Measurements from ENCODE around the gene USP17L27. TPM values are rescaled to one million over a fixed set of nuclear protein-coding genes. Genes with fewer than 3 reads are reported as not detected.
"Not testable (repeated sequence)": the region's sequence is repeated elsewhere in the genome, so short reads cannot be mapped to it uniquely, and the experiment has no call there.

USP17L27 gene, protein sequence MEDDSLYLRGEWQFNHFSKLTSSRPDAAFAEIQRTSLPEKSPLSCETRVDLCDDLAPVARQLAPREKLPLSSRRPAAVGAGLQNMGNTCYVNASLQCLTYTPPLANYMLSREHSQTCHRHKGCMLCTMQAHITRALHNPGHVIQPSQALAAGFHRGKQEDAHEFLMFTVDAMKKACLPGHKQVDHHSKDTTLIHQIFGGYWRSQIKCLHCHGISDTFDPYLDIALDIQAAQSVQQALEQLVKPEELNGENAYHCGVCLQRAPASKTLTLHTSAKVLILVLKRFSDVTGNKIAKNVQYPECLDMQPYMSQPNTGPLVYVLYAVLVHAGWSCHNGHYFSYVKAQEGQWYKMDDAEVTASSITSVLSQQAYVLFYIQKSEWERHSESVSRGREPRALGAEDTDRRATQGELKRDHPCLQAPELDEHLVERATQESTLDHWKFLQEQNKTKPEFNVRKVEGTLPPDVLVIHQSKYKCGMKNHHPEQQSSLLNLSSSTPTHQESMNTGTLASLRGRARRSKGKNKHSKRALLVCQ
- not detected for total RNA-seq
- long read RNA-seq: 0 reads

DNA sequence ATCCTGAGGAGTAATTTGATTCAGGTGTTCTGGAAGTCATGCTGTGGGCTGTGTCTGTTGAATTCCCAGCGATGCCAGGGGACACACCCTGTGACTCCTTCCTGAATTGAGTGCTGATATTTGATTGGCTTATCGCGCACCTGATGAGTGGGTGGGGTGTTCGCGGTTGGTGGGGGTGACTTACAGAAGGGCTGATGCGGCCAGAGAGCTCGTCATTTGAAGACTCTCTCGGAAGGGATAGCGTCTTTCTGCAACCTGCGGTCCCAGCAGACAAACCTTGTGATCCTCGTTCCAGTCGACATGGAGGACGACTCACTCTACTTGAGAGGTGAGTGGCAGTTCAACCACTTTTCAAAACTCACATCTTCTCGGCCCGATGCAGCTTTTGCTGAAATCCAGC, at the start of gene USP17L27:
USP17L27 (plus strand) TSS at position 301 of the 400 bp plus-strand sequence; CDS start at position 301, 0 bp downstream.
- H3K27ac ChIP-seq; H3K9me3 ChIP-seq; H3K4me3 ChIP-seq; H3K27me3 ChIP-seq (ENCODE audit: low read depth); DNase-seq; ATAC-seq; H3K36me3 ChIP-seq; H3K4me1 ChIP-seq; intact Hi-C loops (cut with DNase I): not testable (repeated sequence)

GRCh38 chr4:9324191-9324590, 19.8 kb upstream of the USP17L27 start:
- intact Hi-C loops (cut with DNase I); H3K36me3 ChIP-seq: not testable (repeated sequence)

GRCh38 chr4:9324865-9325264, 19.1 kb upstream of the USP17L27 start, which contains the start of gene USP17L24:
USP17L24 (plus strand) TSS chr4:9325165; CDS start chr4:9325165, 0 bp downstream.
- ATAC-seq; DNase-seq; H3K9me3 ChIP-seq; H3K27ac ChIP-seq; H3K36me3 ChIP-seq; H3K27me3 ChIP-seq (ENCODE audit: low read depth); H3K4me3 ChIP-seq; H3K4me1 ChIP-seq; intact Hi-C loops (cut with DNase I): not testable (repeated sequence)

More at GRCh38 chr4:9324191-9324590, 19.8 kb upstream of the USP17L27 start:
- H3K4me3 ChIP-seq; H3K9me3 ChIP-seq; H3K27me3 ChIP-seq (ENCODE audit: low read depth); H3K4me1 ChIP-seq; ATAC-seq; H3K27ac ChIP-seq; DNase-seq: not testable (repeated sequence)

- intact Hi-C loops (cut with DNase I); H3K9me3 ChIP-seq; ATAC-seq; H3K4me1 ChIP-seq; DNase-seq; H3K27me3 ChIP-seq (ENCODE audit: low read depth); H3K27ac ChIP-seq; H3K4me3 ChIP-seq; H3K36me3 ChIP-seq: not testable (repeated sequence)
Observed at GRCh38 chr4:9329611-9330010, 14.3 kb upstream of the USP17L27 start, which contains the start of gene USP17L25. USP17L25 (plus strand) TSS chr4:9329911; CDS start chr4:9329911, 0 bp downstream.

GRCh38 chr4:9334358-9334757, 9.6 kb upstream of the USP17L27 start, which contains the start of gene USP17L26:
USP17L26 (plus strand) TSS chr4:9334658; CDS start chr4:9334658, 0 bp downstream.
- H3K4me1 ChIP-seq; H3K9me3 ChIP-seq; H3K27ac ChIP-seq; intact Hi-C loops (cut with DNase I); H3K4me3 ChIP-seq; H3K27me3 ChIP-seq (ENCODE audit: low read depth); ATAC-seq; H3K36me3 ChIP-seq; DNase-seq: not testable (repeated sequence)

GRCh38 chr4:9339103-9339502, 4.8 kb upstream of the USP17L27 start, which contains the start of gene USP17L5:
USP17L5 (plus strand) TSS chr4:9339403; CDS start chr4:9339403, 0 bp downstream.
- H3K27me3 ChIP-seq (ENCODE audit: low read depth); H3K9me3 ChIP-seq; H3K4me1 ChIP-seq; ATAC-seq; DNase-seq; H3K4me3 ChIP-seq; intact Hi-C loops (cut with DNase I); H3K36me3 ChIP-seq; H3K27ac ChIP-seq: not testable (repeated sequence)

DNA sequence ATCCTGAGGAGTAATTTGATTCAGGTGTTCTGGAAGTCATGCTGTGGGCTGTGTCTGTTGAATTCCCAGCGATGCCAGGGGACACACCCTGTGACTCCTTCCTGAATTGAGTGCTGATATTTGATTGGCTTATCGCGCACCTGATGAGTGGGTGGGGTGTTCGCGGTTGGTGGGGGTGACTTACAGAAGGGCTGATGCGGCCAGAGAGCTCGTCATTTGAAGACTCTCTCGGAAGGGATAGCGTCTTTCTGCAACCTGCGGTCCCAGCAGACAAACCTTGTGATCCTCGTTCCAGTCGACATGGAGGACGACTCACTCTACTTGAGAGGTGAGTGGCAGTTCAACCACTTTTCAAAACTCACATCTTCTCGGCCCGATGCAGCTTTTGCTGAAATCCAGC, 4.6 kb downstream of the USP17L27 start, which contains the start of gene USP17L28:
USP17L28 (plus strand) TSS at position 301 of the 400 bp plus-strand sequence; CDS start at position 301, 0 bp downstream.
- H3K36me3 ChIP-seq; ATAC-seq; DNase-seq; H3K27ac ChIP-seq; H3K4me3 ChIP-seq; intact Hi-C loops (cut with DNase I); H3K4me1 ChIP-seq; H3K9me3 ChIP-seq; H3K27me3 ChIP-seq (ENCODE audit: low read depth): not testable (repeated sequence)

DNA sequence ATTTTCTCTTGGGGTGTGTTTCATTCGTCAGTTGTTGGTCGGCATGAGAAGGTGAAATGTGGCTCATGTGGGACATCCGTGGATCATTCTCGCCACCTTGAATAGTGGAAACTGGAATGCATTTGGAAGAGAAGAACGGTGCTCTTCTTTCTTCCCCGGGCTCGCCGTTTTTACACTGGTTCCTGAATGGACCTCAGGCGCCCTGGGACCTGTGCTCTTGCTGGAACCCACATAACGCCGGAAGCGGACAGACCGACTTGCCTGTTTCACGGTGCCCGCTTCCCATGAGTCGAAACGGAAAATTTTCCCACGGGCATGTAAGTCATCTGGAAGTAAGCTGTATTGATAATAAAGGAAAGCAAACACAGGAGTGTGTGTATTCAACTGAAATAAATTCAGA, 6.9 kb downstream of the USP17L27 start:
- H3K4me1 ChIP-seq; H3K4me3 ChIP-seq; H3K27ac ChIP-seq; intact Hi-C loops (cut with DNase I); ATAC-seq; H3K36me3 ChIP-seq; H3K9me3 ChIP-seq; DNase-seq; H3K27me3 ChIP-seq (ENCODE audit: low read depth): not testable (repeated sequence)

GRCh38 chr4:9353338-9353737, 9.4 kb downstream of the USP17L27 start, which contains the start of gene USP17L29:
USP17L29 (plus strand) TSS chr4:9353638; CDS start chr4:9353638, 0 bp downstream.
- intact Hi-C loops (cut with DNase I); ATAC-seq; DNase-seq: not testable (repeated sequence)

DNA sequence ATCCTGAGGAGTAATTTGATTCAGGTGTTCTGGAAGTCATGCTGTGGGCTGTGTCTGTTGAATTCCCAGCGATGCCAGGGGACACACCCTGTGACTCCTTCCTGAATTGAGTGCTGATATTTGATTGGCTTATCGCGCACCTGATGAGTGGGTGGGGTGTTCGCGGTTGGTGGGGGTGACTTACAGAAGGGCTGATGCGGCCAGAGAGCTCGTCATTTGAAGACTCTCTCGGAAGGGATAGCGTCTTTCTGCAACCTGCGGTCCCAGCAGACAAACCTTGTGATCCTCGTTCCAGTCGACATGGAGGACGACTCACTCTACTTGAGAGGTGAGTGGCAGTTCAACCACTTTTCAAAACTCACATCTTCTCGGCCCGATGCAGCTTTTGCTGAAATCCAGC, 18.9 kb downstream of the USP17L27 start, which contains the start of gene USP17L30:
USP17L30 (plus strand) TSS at position 301 of the 400 bp plus-strand sequence; CDS start at position 301, 0 bp downstream.
- H3K4me1 ChIP-seq; ATAC-seq; DNase-seq; H3K27ac ChIP-seq; H3K27me3 ChIP-seq (ENCODE audit: low read depth); intact Hi-C loops (cut with DNase I); H3K4me3 ChIP-seq; H3K9me3 ChIP-seq; H3K36me3 ChIP-seq: not testable (repeated sequence)

More at GRCh38 chr4:9353338-9353737, 9.4 kb downstream of the USP17L27 start, which contains the start of gene USP17L29:
- H3K9me3 ChIP-seq; H3K27me3 ChIP-seq (ENCODE audit: low read depth); H3K27ac ChIP-seq; H3K4me1 ChIP-seq; H3K36me3 ChIP-seq; H3K4me3 ChIP-seq: not testable (repeated sequence)

- DNase-seq; H3K4me1 ChIP-seq; H3K27ac ChIP-seq; H3K9me3 ChIP-seq; intact Hi-C loops (cut with DNase I); ATAC-seq; H3K36me3 ChIP-seq; H3K4me3 ChIP-seq; H3K27me3 ChIP-seq (ENCODE audit: low read depth): not testable (repeated sequence)
Observed at GRCh38 chr4:9379881-9380280, 35.9 kb downstream of the USP17L27 start.

Data from lower lobe of right lung (tissue), 2 donors.